Breast epithelium (tissue), 3 donors: ENCODE results near the gene HOXB6.

ENCODE experiments used
- CTCF ChIP-seq, 3 donors: fragments of 450-650 bp; IDR thresholded peaks; one replicate each; pipeline ENCODE4 v1.5.1; 2016 to 2017; ENCODE audit warnings: antibody characterized with exemption in 3 of 3, mild to moderate bottlenecking in 3 of 3, moderate library complexity in 3 of 3
- POLR2A ChIP-seq: fragments of 450-650 bp; IDR thresholded peaks from one replicate; pipeline ENCODE4 v1.6.1; 2016; ENCODE audit warnings: antibody characterized with exemption, mild to moderate bottlenecking, moderate library complexity
- POLR2AphosphoS5 ChIP-seq, 3 donors: sonication (generic); formaldehyde crosslinking; IDR thresholded peaks; one replicate each; pipeline ENCODE4 v1.6.1; 2017; ENCODE audit warnings: antibody characterized with exemption in 3 of 3

GRCh38 chr17:48552466-48553189 is 52.2 kb downstream of the HOXB6 start:
- TF ChIP-seq CTCF (IDR thresholded peaks at IDR 0.05) (no peak), POLR2A (no peak), POLR2AphosphoS5 (IDR thresholded peaks at IDR 0.05) (peak in 1 of 3 donors; percentile 45)
